ENCODE measurements around the gene ECM2. TPM values are rescaled to one million over a fixed set of nuclear protein-coding genes. Genes with fewer than 3 reads are reported as not detected.
A peak's percentile ranks its signal among the peaks of the same experiment; 100 is the strongest.

Gene ECM2
- polyA plus RNA-seq, 1 of the 3 experiments (the other 2 are of a cell fraction) = 0.20 TPM

- Histone ChIP-seq H3K9me2 (no peaks in the 10 kb centered on the region), H3F3A (replicated peaks; ENCODE audit: insufficient read depth) (no peaks in the 10 kb centered on the region), H3K4me2 (no peak overlapping the region), H3K9me3 (no peaks in the 10 kb centered on the region), H4K20me1 (ENCODE audit: insufficient read depth) (no peaks in the 10 kb centered on the region), H3K4me3 (ENCODE audit: low read depth in 2 of 2, low read length in 1 of 2) (no peak overlapping the region), H3K27me3 (ENCODE audit: insufficient read depth) (no peaks in the 10 kb centered on the region), H3K27ac (ENCODE audit: low read depth in 2 of 2, low read length in 1 of 2) (no peak overlapping the region), H3K36me3 (replicated peaks in 1 of 2; ENCODE audit: control insufficient read depth in 1 of 2, insufficient read depth in 2 of 2, low read length in 1 of 2) (no peaks in the 10 kb centered on the region), H3K9ac (no peak overlapping the region), H2AFZ (ENCODE audit: low read depth) (0 out of 2 replicates have a peak overlapping the region, but pooled peaks have one; percentile 35), H3K79me2 (ENCODE audit: insufficient read depth) (no peaks in the 10 kb centered on the region), H3K4me1 (ENCODE audit: control insufficient read depth in 1 of 2, insufficient read depth in 2 of 2, low read depth in 1 of 2, low read length in 1 of 2) (peaks cover 0 to 4% of the 10 kb centered on the region in 2 experiments; a peak in 3 of 4 replicates)
- TF ChIP-seq PBX3 (IDR thresholded peaks at IDR 0.05) = no peak
- TF ChIP-seq TEAD4 (IDR thresholded peaks at IDR 0.05; ENCODE audit: borderline replicate concordance, insufficient read depth) = no peak
- TF ChIP-seq GATA2 (CRISPR knock-in tag; IDR thresholded peaks at IDR 0.05) = no peak
- no peak for TF ChIP-seq SMC3 (IDR thresholded peaks at IDR 0.05; ENCODE audit: low read depth, low read length)
- no peak for TF ChIP-seq MXI1 (IDR thresholded peaks at IDR 0.05; ENCODE audit: low read depth, low read length)
- no peak for TF ChIP-seq GABPA (IDR thresholded peaks at IDR 0.05; ENCODE audit: low read depth)
- ChIA-PET CTCF (no interaction called here), POLR2A (no interaction called here)
- WGBS (ENCODE audit: low lambda C conversion rate) = 81% methylated on average over 2 of the region's 2 CpGs
- no peak for DNase-seq
Observed at GRCh38 chr9:92538541-92538940, 2.8 kb upstream of the ECM2 start.

- Histone ChIP-seq H3F3A (replicated peaks; ENCODE audit: insufficient read depth) (no peaks in the 10 kb centered on the region), H3K27me3 (ENCODE audit: insufficient read depth) (no peaks in the 10 kb centered on the region), H3K36me3 (replicated peaks in 1 of 2; ENCODE audit: control insufficient read depth in 1 of 2, insufficient read depth in 2 of 2, low read length in 1 of 2) (no peaks in the 10 kb centered on the region), H3K4me3 (ENCODE audit: low read depth in 2 of 2, low read length in 1 of 2) (no peak overlapping the region), H2AFZ (ENCODE audit: low read depth) (peak overlapping the region; percentile 42; the same call in 1 of the 2 replicates), H3K4me1 (ENCODE audit: control insufficient read depth in 1 of 2, insufficient read depth in 2 of 2, low read depth in 1 of 2, low read length in 1 of 2) (peaks cover 0 to 4% of the 10 kb centered on the region in 2 experiments; a peak in 3 of 4 replicates), H4K20me1 (ENCODE audit: insufficient read depth) (no peaks in the 10 kb centered on the region), H3K9ac (no peak overlapping the region), H3K9me3 (no peaks in the 10 kb centered on the region), H3K9me2 (no peaks in the 10 kb centered on the region), H3K27ac (ENCODE audit: low read depth in 2 of 2, low read length in 1 of 2) (no peak overlapping the region), H3K4me2 (0 out of 2 replicates have a peak overlapping the region, but pooled peaks have one; percentile 13), H3K79me2 (ENCODE audit: insufficient read depth) (no peaks in the 10 kb centered on the region)
- no peak for DNase-seq
- 50% methylated on average over 1 of the region's 1 CpG for WGBS (ENCODE audit: low lambda C conversion rate)
- POLR2A ChIA-PET = no interaction called here
- CTCF ChIA-PET = interaction anchor here (0.8 kb wide), 1 partner anchor 11 kb away, joined by 6 read pairs; no protein-coding TSS in a partner anchor
- TF ChIP-seq FOXJ3 (CRISPR knock-in tag; IDR thresholded peaks at IDR 0.05) = no peak
- TF ChIP-seq FOXM1 (IDR thresholded peaks at IDR 0.05; ENCODE audit: low read depth) = no peak
- no peak for TF ChIP-seq TAF1 (IDR thresholded peaks at IDR 0.05; ENCODE audit: borderline replicate concordance, low read depth, low read length)
- TF ChIP-seq ZBTB33 (IDR thresholded peaks at IDR 0.05; ENCODE audit: borderline replicate concordance, low read depth) = no peak
- TF ChIP-seq IRF3 (IDR thresholded peaks at IDR 0.05; ENCODE audit: low read depth, low read length) = no peak
- no peak for TF ChIP-seq RCOR1 (IDR thresholded peaks at IDR 0.05; ENCODE audit: low read length)
- TF ChIP-seq PBX3 (IDR thresholded peaks at IDR 0.05) = no peak
- TF ChIP-seq TCF12 (IDR thresholded peaks at IDR 0.05) = no peak
- TF ChIP-seq FOSL2 (IDR thresholded peaks at IDR 0.05; ENCODE audit: borderline replicate concordance, low read depth) = no peak
- no peak for TF ChIP-seq REST (IDR thresholded peaks at IDR 0.05; ENCODE audit: low read depth, low read length)
- TF ChIP-seq GATA2 (CRISPR knock-in tag; IDR thresholded peaks at IDR 0.05) = no peak
- TF ChIP-seq USF2 (IDR thresholded peaks at IDR 0.05; ENCODE audit: borderline replicate concordance, low read depth, low read length) = no peak
Observed at GRCh38 chr9:92534674-92535073, 1.1 kb downstream of the ECM2 start.

Data from SK-N-SH (cell line).